Activated naive CD8-positive, alpha-beta T cell treated with anti-CD3 and anti-CD28 coated beads for 36 hours (primary cell): ENCODE data around the gene ALG1. TPM values are rescaled to one million over a fixed set of nuclear protein-coding genes. Genes with fewer than 3 reads are reported as not detected.

Experiments
- DNase-seq: peaks from one replicate; pipeline ENCODE4 v3.0.0; 2021
- H3K27ac Mint-ChIP-seq: one replicate; pipeline ENCODE4 v1.8.0; 2022; ENCODE audit warnings: mild to moderate bottlenecking, moderate library complexity, mixed read lengths
- H3K27me3 Mint-ChIP-seq: one replicate; pipeline ENCODE4 v1.8.0; 2022; ENCODE audit warnings: mild to moderate bottlenecking, mixed read lengths
- H3K36me3 Mint-ChIP-seq: one replicate; pipeline ENCODE4 v1.8.0; 2021; ENCODE audit warnings: mild to moderate bottlenecking, mixed read lengths
- H3K4me1 Mint-ChIP-seq: one replicate; pipeline ENCODE4 v1.8.0; 2021; ENCODE audit warnings: mixed read lengths
- H3K4me3 Mint-ChIP-seq: one replicate; pipeline ENCODE4 v1.8.0; 2022; ENCODE audit warnings: mild to moderate bottlenecking, moderate library complexity, mixed read lengths
- H3K9me3 Mint-ChIP-seq: one replicate; pipeline ENCODE4 v1.8.0; 2022; ENCODE audit warnings: mixed read lengths
- total RNA-seq, 2 experiments: library from RNA; stranded (reverse); gene quantifications; one replicate each; pipeline ENCODE4 v1.2.3, GENCODE V29; 2021

The ALG1 gene, protein sequence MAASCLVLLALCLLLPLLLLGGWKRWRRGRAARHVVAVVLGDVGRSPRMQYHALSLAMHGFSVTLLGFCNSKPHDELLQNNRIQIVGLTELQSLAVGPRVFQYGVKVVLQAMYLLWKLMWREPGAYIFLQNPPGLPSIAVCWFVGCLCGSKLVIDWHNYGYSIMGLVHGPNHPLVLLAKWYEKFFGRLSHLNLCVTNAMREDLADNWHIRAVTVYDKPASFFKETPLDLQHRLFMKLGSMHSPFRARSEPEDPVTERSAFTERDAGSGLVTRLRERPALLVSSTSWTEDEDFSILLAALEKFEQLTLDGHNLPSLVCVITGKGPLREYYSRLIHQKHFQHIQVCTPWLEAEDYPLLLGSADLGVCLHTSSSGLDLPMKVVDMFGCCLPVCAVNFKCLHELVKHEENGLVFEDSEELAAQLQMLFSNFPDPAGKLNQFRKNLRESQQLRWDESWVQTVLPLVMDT
- 10 to 100 TPM; 36.1 to 36.8 TPM for total RNA-seq

DNA sequence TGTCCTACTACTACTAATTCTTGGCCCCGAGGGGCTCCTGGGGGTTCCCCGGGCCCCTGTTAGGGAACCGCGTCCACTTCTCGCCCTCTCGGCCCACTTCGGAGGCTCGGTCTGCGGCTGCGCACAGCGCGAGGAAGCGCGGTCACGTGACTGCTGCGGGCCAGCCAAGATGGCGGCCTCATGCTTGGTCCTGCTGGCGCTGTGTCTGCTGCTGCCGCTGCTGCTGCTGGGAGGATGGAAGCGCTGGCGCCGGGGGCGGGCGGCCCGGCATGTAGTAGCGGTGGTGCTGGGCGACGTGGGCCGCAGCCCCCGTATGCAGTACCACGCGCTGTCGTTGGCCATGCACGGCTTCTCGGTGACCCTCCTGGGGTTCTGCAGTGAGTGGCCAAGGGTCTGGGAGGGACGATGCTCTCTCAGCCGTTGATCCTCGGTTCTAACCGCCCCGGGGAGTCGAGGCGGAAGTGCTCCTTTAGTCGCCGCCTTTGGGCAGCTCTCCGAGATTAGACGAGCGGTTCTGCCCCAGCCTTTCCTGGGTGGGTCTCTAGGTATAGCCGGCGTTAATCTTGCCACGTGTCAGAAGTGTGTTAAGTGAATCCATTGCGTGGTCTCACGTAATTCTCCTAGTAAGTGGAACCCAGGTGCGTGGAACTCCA is at the start of gene ALG1:
ALG1 (plus strand) TSS at position 163 of the 653 bp plus-strand sequence; CDS start at position 170, 7 bp downstream.
- H3K36me3 Mint-ChIP-seq = peaks cover 9% of the 10 kb centered on the region
- peaks cover 26% of the 10 kb centered on the region for H3K4me1 Mint-ChIP-seq
- H3K9me3 Mint-ChIP-seq = peaks cover 1% of the 10 kb centered on the region
- no peaks in the 10 kb centered on the region for H3K27me3 Mint-ChIP-seq
- peak within 1 kb of the TSS; percentile 96 for H3K27ac Mint-ChIP-seq
- peak; percentile 90 for DNase-seq
- peak within 1 kb of the TSS; percentile 96 for H3K4me3 Mint-ChIP-seq

GRCh38 chr16:5022521-5022920 is 49.1 kb upstream of the ALG1 start:
- H3K36me3 Mint-ChIP-seq = no peaks in the 10 kb centered on the region
- H3K9me3 Mint-ChIP-seq = no peaks in the 10 kb centered on the region
- DNase-seq = no peak
- H3K27ac Mint-ChIP-seq = no peak overlapping the region
- H3K4me1 Mint-ChIP-seq = no peaks in the 10 kb centered on the region
- H3K27me3 Mint-ChIP-seq = no peaks in the 10 kb centered on the region
- no peak overlapping the region for H3K4me3 Mint-ChIP-seq

GRCh38 chr16:5024632-5025031 is 47.0 kb upstream of the ALG1 start:
- Mint-ChIP-seq H3K27me3 (no peaks in the 10 kb centered on the region), H3K9me3 (no peaks in the 10 kb centered on the region), H3K36me3 (peaks cover 3% of the 10 kb centered on the region), H3K27ac (no peak overlapping the region), H3K4me1 (no peaks in the 10 kb centered on the region), H3K4me3 (no peak overlapping the region)
- DNase-seq = no peak

DNA sequence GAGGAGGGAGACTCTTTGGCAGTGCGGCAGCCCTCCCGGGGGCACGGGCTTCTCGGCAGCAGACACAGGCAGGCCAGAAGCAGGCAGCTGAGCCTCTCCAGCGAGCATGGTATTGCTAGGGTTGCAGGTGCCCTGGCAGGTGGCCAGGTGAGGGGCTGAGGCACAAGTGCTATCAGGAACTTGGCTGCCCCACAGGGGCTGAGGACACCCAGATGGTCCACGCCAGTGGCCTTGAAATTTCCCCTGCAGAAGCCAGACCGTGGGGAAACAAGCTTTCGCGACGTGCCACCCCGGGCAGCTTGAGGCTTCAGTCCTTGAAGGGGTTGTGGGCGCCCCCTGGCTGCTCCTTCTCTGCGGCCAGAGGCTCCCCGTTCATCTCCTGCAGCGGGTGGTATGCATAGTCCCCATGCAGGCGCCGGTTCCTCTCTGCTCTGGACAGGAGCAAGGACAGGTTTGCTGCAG is 46.4 kb upstream of the ALG1 start:
- Mint-ChIP-seq H3K4me3 (no peak overlapping the region), H3K4me1 (no peaks in the 10 kb centered on the region), H3K36me3 (peaks cover 3% of the 10 kb centered on the region), H3K27me3 (no peaks in the 10 kb centered on the region), H3K9me3 (no peaks in the 10 kb centered on the region), H3K27ac (no peak overlapping the region)
- DNase-seq = no peak

DNA sequence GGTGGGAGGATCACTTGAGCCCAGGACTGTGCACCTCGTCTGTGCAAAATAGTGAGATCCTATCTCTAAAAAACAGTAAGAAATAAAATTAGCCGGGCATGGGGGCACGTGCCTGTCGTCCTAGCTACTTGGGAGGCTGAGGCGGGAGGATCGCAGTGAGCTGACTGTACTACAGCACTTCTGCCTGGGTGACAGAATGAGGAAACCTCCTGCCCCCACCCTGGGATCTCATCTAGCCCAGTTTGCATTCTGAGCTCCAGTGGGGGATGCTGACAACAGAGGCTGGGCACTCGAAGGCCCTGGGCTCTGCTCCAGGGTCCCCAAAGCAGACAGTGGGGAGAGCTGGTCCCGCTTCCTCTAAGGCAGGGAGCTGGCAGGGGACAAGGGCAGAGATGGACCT is 45.0 kb upstream of the ALG1 start:
- DNase-seq = no peak
- Mint-ChIP-seq H3K27me3 (no peaks in the 10 kb centered on the region), H3K4me3 (no peak overlapping the region), H3K9me3 (no peaks in the 10 kb centered on the region), H3K36me3 (peaks cover 7% of the 10 kb centered on the region), H3K4me1 (peaks cover 2% of the 10 kb centered on the region), H3K27ac (no peak overlapping the region)

- Mint-ChIP-seq H3K4me1 (peaks cover 5% of the 10 kb centered on the region), H3K4me3 (no peak overlapping the region), H3K36me3 (peaks cover 8% of the 10 kb centered on the region), H3K27ac (no peak overlapping the region), H3K9me3 (no peaks in the 10 kb centered on the region), H3K27me3 (no peaks in the 10 kb centered on the region)
- no peak for DNase-seq
These were observed 44.6 kb upstream of the ALG1 start for GRCh38 chr16:5027086-5027485.

GRCh38 chr16:5027575-5028235 is 43.9 kb upstream of the ALG1 start:
- Mint-ChIP-seq H3K27ac (no peak overlapping the region), H3K4me3 (no peak overlapping the region), H3K27me3 (no peaks in the 10 kb centered on the region), H3K4me1 (peaks cover 8% of the 10 kb centered on the region), H3K9me3 (no peaks in the 10 kb centered on the region), H3K36me3 (peaks cover 9% of the 10 kb centered on the region)
- no peak for DNase-seq

DNA sequence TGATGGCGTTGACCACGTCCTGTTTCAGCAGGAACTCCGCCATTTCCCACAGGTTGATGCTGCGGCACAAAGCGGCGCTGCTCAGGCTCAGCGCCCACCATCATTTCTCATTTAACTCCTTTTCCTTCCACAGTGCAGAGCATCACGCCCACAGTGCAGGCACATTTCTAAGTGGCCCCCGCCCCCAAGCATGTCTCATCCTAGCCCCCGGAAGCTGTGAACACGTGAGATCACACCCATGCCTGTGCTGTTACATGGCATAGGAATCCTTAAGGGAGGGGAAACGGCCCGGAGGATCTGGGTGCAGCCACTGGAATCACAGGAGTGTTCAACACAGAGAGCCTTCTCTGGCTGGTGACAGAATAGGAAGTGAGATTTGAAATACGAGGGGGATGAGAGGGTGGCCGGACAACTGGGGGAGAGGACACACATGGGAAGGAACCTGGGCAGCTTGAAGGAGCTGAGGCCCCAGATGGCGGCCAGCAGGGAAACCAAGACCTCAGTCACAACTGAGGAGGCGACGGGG is 42.6 kb upstream of the ALG1 start:
- peaks cover 11% of the 10 kb centered on the region for H3K36me3 Mint-ChIP-seq
- H3K4me1 Mint-ChIP-seq = peaks cover 12% of the 10 kb centered on the region
- no peaks in the 10 kb centered on the region for H3K9me3 Mint-ChIP-seq
- no peaks in the 10 kb centered on the region for H3K27me3 Mint-ChIP-seq
- H3K27ac Mint-ChIP-seq = peak overlapping the region; percentile 14
- H3K4me3 Mint-ChIP-seq = no peak overlapping the region
- DNase-seq = no peak

DNA sequence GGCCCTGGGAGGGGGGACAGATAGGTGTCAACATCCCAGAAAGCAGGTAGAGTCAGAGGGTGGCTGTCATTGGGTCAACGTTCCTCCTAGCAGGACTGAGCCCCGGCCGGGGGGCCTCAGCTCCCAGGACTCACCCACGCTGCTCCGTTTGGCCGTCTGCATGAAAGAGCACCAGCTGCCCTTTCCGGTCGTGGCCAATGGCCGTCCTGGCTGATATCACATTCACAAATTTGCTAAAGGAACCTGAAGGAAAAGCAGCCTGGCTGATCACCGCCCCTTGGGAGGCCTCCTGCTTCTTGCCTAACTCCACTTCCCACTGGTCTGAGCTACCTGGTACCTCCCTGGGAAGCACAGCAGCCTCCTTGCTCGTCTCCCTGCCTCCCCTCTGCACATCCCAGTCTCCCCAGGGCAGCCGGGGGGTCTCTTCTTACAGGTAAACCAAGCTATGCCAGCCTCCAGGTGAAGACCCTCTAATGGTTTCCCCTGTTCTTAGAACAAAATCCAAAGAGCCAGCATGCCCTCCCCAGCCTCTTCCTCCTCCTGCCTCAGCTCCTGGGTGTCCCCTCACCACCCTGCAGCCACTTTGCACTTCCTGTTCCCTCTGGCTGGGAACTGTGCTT is 41.3 kb upstream of the ALG1 start:
- Mint-ChIP-seq H3K36me3 (peaks cover 11% of the 10 kb centered on the region), H3K9me3 (no peaks in the 10 kb centered on the region), H3K4me3 (no peak overlapping the region), H3K27ac (no peak overlapping the region), H3K4me1 (peaks cover 20% of the 10 kb centered on the region), H3K27me3 (no peaks in the 10 kb centered on the region)
- DNase-seq = no peak

GRCh38 chr16:5031601-5032000 is 40.0 kb upstream of the ALG1 start:
- Mint-ChIP-seq H3K4me3 (no peak overlapping the region), H3K27ac (no peak overlapping the region)

GRCh38 chr16:5032748-5033167 is 38.9 kb upstream of the ALG1 start:
- Mint-ChIP-seq H3K9me3 (no peaks in the 10 kb centered on the region), H3K36me3 (peaks cover 11% of the 10 kb centered on the region), H3K27ac (peak overlapping the region; percentile 54), H3K4me1 (peaks cover 22% of the 10 kb centered on the region), H3K27me3 (no peaks in the 10 kb centered on the region), H3K4me3 (peak overlapping the region; percentile 88)
- no peak for DNase-seq

More at GRCh38 chr16:5031601-5032000, 40.0 kb upstream of the ALG1 start:
- no peak for DNase-seq
- H3K36me3 Mint-ChIP-seq = peaks cover 11% of the 10 kb centered on the region
- H3K27me3 Mint-ChIP-seq = no peaks in the 10 kb centered on the region
- H3K4me1 Mint-ChIP-seq = peaks cover 20% of the 10 kb centered on the region
- no peaks in the 10 kb centered on the region for H3K9me3 Mint-ChIP-seq

GRCh38 chr16:5033256-5034166 is 38.1 kb upstream of the ALG1 start, which contains the start of gene NAGPA:
NAGPA (minus strand) TSS chr16:5033935; CDS start chr16:5033914, 21 bp downstream.
- H3K9me3 Mint-ChIP-seq = no peaks in the 10 kb centered on the region
- H3K4me3 Mint-ChIP-seq = peak within 1 kb of the TSS; percentile 88
- DNase-seq = peak; percentile 83
- H3K36me3 Mint-ChIP-seq = peaks cover 11% of the 10 kb centered on the region
- no peaks in the 10 kb centered on the region for H3K27me3 Mint-ChIP-seq
- H3K4me1 Mint-ChIP-seq = peaks cover 22% of the 10 kb centered on the region
- H3K27ac Mint-ChIP-seq = peak within 1 kb of the TSS; percentile 82

DNA sequence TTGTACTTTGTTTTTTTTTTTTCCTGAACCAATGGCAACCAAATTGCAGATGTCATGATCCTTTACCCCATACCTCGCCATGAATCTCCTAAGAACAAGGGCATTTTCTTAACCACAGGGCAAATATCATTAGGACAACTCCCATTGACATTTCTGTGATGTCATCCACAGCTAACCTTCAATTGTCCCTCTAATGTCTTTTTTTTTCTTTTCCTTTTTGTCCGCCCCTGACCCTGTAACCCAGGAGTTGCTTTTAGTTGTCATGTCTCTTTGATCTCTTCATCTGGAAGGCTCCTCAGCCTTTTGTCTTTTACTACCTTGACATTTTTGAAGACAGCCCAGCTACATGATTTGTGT is 37.5 kb upstream of the ALG1 start:
- Mint-ChIP-seq H3K36me3 (peaks cover 8% of the 10 kb centered on the region), H3K9me3 (no peaks in the 10 kb centered on the region), H3K27ac (peak overlapping the region; percentile 82), H3K27me3 (no peaks in the 10 kb centered on the region), H3K4me3 (peak overlapping the region; percentile 88), H3K4me1 (peaks cover 22% of the 10 kb centered on the region)
- DNase-seq = no peak

GRCh38 chr16:5035909-5036227 is 35.8 kb upstream of the ALG1 start:
- Mint-ChIP-seq H3K4me3 (no peak overlapping the region), H3K27ac (no peak overlapping the region), H3K36me3 (peaks cover 8% of the 10 kb centered on the region)

More at GRCh38 chr16:5035909-5036227, 35.8 kb upstream of the ALG1 start:
- Mint-ChIP-seq H3K27me3 (no peaks in the 10 kb centered on the region), H3K4me1 (peaks cover 22% of the 10 kb centered on the region), H3K9me3 (no peaks in the 10 kb centered on the region)
- no peak for DNase-seq
